ENCODE results near the gene TARS3. TPM values are rescaled to one million over a fixed set of nuclear protein-coding genes. Genes with fewer than 3 reads are reported as not detected.
"Not testable (repeated sequence)": the region's sequence is repeated elsewhere in the genome, so short reads cannot be mapped to it uniquely, and the experiment has no call there.

TARS3 gene
- total and polyA plus RNA-seq, 4 experiments from 2014 or later, result 8.9 to 39.8 (median 26.5) TPM

- H3K27ac Mint-ChIP-seq; DNase-seq; H3K4me1 ChIP-seq (ENCODE audit: insufficient read depth, low read length); H3K9me3 ChIP-seq (ENCODE audit: control insufficient read depth in 1 of 2, low read length in 2 of 2); CTCF ChIA-PET (ENCODE audit: partially characterized antibody); POLR2A ChIA-PET (ENCODE audit: partially characterized antibody); H3K27me3 Mint-ChIP-seq; H3K4me3 Mint-ChIP-seq; H3K36me3 Mint-ChIP-seq; H3K4me3 ChIP-seq (ENCODE audit: low read length in 2 of 2); intact Hi-C loops (cut with micrococcal nuclease); H3K9me3 Mint-ChIP-seq; H3K36me3 ChIP-seq (ENCODE audit: insufficient read depth, low read length); H3K27me3 ChIP-seq (ENCODE audit: insufficient read depth, low read length); H3K4me1 Mint-ChIP-seq; H3K27ac ChIP-seq (ENCODE audit: low read depth, low read length): not testable (repeated sequence)
These were observed 40.5 kb upstream of the TARS3 start for GRCh38 chr15:101764669-101765339.

- POLR2A ChIA-PET (ENCODE audit: partially characterized antibody), result interaction anchor here (1.3 kb wide), 1 partner anchor 23 kb away, joined by 4 read pairs; the partner anchor contains the start of gene TARS3
These were observed 22.4 kb upstream of the TARS3 start for GRCh38 chr15:101746716-101747082.

GRCh38 chr15:101734837-101735236 lies 10.6 kb upstream of the TARS3 start:
- POLR2A ChIA-PET (ENCODE audit: partially characterized antibody); H3K27ac ChIP-seq (ENCODE audit: low read depth, low read length); H3K27me3 Mint-ChIP-seq; H3K4me1 Mint-ChIP-seq; H3K4me1 ChIP-seq (ENCODE audit: insufficient read depth, low read length); H3K4me3 Mint-ChIP-seq; H3K27ac Mint-ChIP-seq; H3K4me3 ChIP-seq (ENCODE audit: low read length in 2 of 2); H3K36me3 ChIP-seq (ENCODE audit: insufficient read depth, low read length); intact Hi-C loops (cut with micrococcal nuclease); DNase-seq; H3K27me3 ChIP-seq (ENCODE audit: insufficient read depth, low read length); CTCF ChIA-PET (ENCODE audit: partially characterized antibody); H3K9me3 ChIP-seq (ENCODE audit: control insufficient read depth in 1 of 2, low read length in 2 of 2); H3K9me3 Mint-ChIP-seq; H3K36me3 Mint-ChIP-seq: not testable (repeated sequence)

More at GRCh38 chr15:101746716-101747082, 22.4 kb upstream of the TARS3 start:
- intact Hi-C loops (cut with micrococcal nuclease), result loop anchor here (1.0 kb wide), 1 partner anchor 22 kb away; the partner anchor contains the start of gene TARS3
- DNase-seq; H3K9me3 Mint-ChIP-seq; H3K4me3 ChIP-seq (ENCODE audit: low read length in 2 of 2); H3K27me3 Mint-ChIP-seq; H3K4me1 ChIP-seq (ENCODE audit: insufficient read depth, low read length); CTCF ChIA-PET (ENCODE audit: partially characterized antibody); H3K36me3 ChIP-seq (ENCODE audit: insufficient read depth, low read length); H3K27me3 ChIP-seq (ENCODE audit: insufficient read depth, low read length); H3K4me1 Mint-ChIP-seq; H3K9me3 ChIP-seq (ENCODE audit: control insufficient read depth in 1 of 2, low read length in 2 of 2); H3K36me3 Mint-ChIP-seq; H3K27ac ChIP-seq (ENCODE audit: low read depth, low read length): not testable (repeated sequence)
- Mint-ChIP-seq H3K4me3 (peak overlapping the region in 6 of 8 donors; percentile 67 to 84 (median 76)), H3K27ac (peak overlapping the region in 1 of 7 donors; percentile 58)

- intact Hi-C loops (cut with micrococcal nuclease), result no loop called here
- H3K9me3 ChIP-seq (ENCODE audit: control insufficient read depth in 1 of 2, low read length in 2 of 2), result no peaks in the 10 kb centered on the region
- H3K4me1 Mint-ChIP-seq, result no peaks in the 10 kb centered on the region
These were observed 9.3 kb upstream of the TARS3 start for GRCh38 chr15:101733545-101733944.

GRCh38 chr15:101732772-101733171 lies 8.5 kb upstream of the TARS3 start:
- no peaks in the 10 kb centered on the region for H3K27me3 ChIP-seq (ENCODE audit: insufficient read depth, low read length)
- H3K36me3 Mint-ChIP-seq, result peaks cover 0 to 3% of the 10 kb centered on the region in 2 donors
- H3K27me3 Mint-ChIP-seq, result no peaks in the 10 kb centered on the region
- POLR2A ChIA-PET (ENCODE audit: partially characterized antibody), result interaction anchor here (0.8 kb wide), 1 partner anchor 9 kb away, joined by 3 read pairs; the partner anchor contains the start of gene TARS3
- no peak for DNase-seq
- H3K27ac ChIP-seq (ENCODE audit: low read depth, low read length), result no peak overlapping the region
- intact Hi-C loops (cut with micrococcal nuclease), result no loop called here
- no peaks in the 10 kb centered on the region for H3K36me3 ChIP-seq (ENCODE audit: insufficient read depth, low read length)
- no peaks in the 10 kb centered on the region for H3K9me3 ChIP-seq (ENCODE audit: control insufficient read depth in 1 of 2, low read length in 2 of 2)
- no peak overlapping the region for H3K4me3 ChIP-seq (ENCODE audit: low read length in 2 of 2)
- no peaks in the 10 kb centered on the region for H3K4me1 Mint-ChIP-seq
- no peaks in the 10 kb centered on the region for H3K4me1 ChIP-seq (ENCODE audit: insufficient read depth, low read length)
- CTCF ChIA-PET (ENCODE audit: partially characterized antibody), result no interaction called here
- H3K27ac Mint-ChIP-seq, result no peak overlapping the region
- H3K4me3 Mint-ChIP-seq, result no peak overlapping the region
- H3K9me3 Mint-ChIP-seq, result no peaks in the 10 kb centered on the region

More at GRCh38 chr15:101733545-101733944, 9.3 kb upstream of the TARS3 start:
- H3K27me3 Mint-ChIP-seq, result no peaks in the 10 kb centered on the region
- H3K4me3 Mint-ChIP-seq, result no peak overlapping the region
- H3K27ac Mint-ChIP-seq, result peak overlapping the region in 1 of 7 donors; percentile 0
- H3K36me3 ChIP-seq (ENCODE audit: insufficient read depth, low read length), result no peaks in the 10 kb centered on the region
- no peak overlapping the region for H3K27ac ChIP-seq (ENCODE audit: low read depth, low read length)
- H3K36me3 Mint-ChIP-seq, result peaks cover 0 to 3% of the 10 kb centered on the region in 2 donors
- H3K27me3 ChIP-seq (ENCODE audit: insufficient read depth, low read length), result no peaks in the 10 kb centered on the region
- no peaks in the 10 kb centered on the region for H3K9me3 Mint-ChIP-seq
- POLR2A ChIA-PET (ENCODE audit: partially characterized antibody), result no interaction called here
- H3K4me3 ChIP-seq (ENCODE audit: low read length in 2 of 2), result no peak overlapping the region
- CTCF ChIA-PET (ENCODE audit: partially characterized antibody), result no interaction called here
- DNase-seq, result no peak
- H3K4me1 ChIP-seq (ENCODE audit: insufficient read depth, low read length), result no peaks in the 10 kb centered on the region

GRCh38 chr15:101731746-101732145 lies 7.5 kb upstream of the TARS3 start:
- Histone ChIP-seq H3K4me3 (ENCODE audit: low read length in 2 of 2) (no peak overlapping the region), H3K36me3 (ENCODE audit: insufficient read depth, low read length) (no peaks in the 10 kb centered on the region), H3K9me3 (ENCODE audit: control insufficient read depth in 1 of 2, low read length in 2 of 2) (no peaks in the 10 kb centered on the region), H3K27me3 (ENCODE audit: insufficient read depth, low read length) (no peaks in the 10 kb centered on the region), H3K4me1 (ENCODE audit: insufficient read depth, low read length) (no peaks in the 10 kb centered on the region), H3K27ac (ENCODE audit: low read depth, low read length) (no peak overlapping the region)
- H3K27ac Mint-ChIP-seq, result peak overlapping the region in 1 of 7 donors; percentile 37
- no peaks in the 10 kb centered on the region for H3K4me1 Mint-ChIP-seq
- no peak for DNase-seq
- no peaks in the 10 kb centered on the region for H3K9me3 Mint-ChIP-seq
- ChIA-PET POLR2A (ENCODE audit: partially characterized antibody) (interaction anchor here (0.8 kb wide), 1 partner anchor 8 kb away, joined by 3 read pairs; the partner anchor contains the start of gene TARS3), CTCF (ENCODE audit: partially characterized antibody) (no interaction called here)
- H3K4me3 Mint-ChIP-seq, result no peak overlapping the region
- no peaks in the 10 kb centered on the region for H3K27me3 Mint-ChIP-seq
- intact Hi-C loops (cut with micrococcal nuclease), result no loop called here
- peaks cover 0 to 3% of the 10 kb centered on the region in 2 donors for H3K36me3 Mint-ChIP-seq

GRCh38 chr15:101727186-101727585 lies 2.9 kb upstream of the TARS3 start:
- H3K4me1 Mint-ChIP-seq, result peaks cover 7 to 18% (median 13%) of the 10 kb centered on the region in 4 donors
- ChIA-PET POLR2A (ENCODE audit: partially characterized antibody) (no interaction called here), CTCF (ENCODE audit: partially characterized antibody) (no interaction called here)
- H3K4me3 Mint-ChIP-seq, result no peak overlapping the region
- peaks cover 10% of the 10 kb centered on the region in 2 donors for H3K36me3 Mint-ChIP-seq
- H3K27ac ChIP-seq (ENCODE audit: low read depth, low read length), result no peak overlapping the region
- H3K4me3 ChIP-seq (ENCODE audit: low read length in 2 of 2), result no peak overlapping the region
- DNase-seq, result no peak
- H3K4me1 ChIP-seq (ENCODE audit: insufficient read depth, low read length), result peaks cover 16% of the 10 kb centered on the region
- peaks cover 1% of the 10 kb centered on the region for H3K36me3 ChIP-seq (ENCODE audit: insufficient read depth, low read length)
- no peaks in the 10 kb centered on the region for H3K9me3 Mint-ChIP-seq
- no peak overlapping the region for H3K27ac Mint-ChIP-seq
- H3K9me3 ChIP-seq (ENCODE audit: control insufficient read depth in 1 of 2, low read length in 2 of 2), result no peaks in the 10 kb centered on the region
- intact Hi-C loops (cut with micrococcal nuclease), result no loop called here
- H3K27me3 Mint-ChIP-seq, result no peaks in the 10 kb centered on the region
- no peaks in the 10 kb centered on the region for H3K27me3 ChIP-seq (ENCODE audit: insufficient read depth, low read length)
